ENCODE data around the gene FAM9A. TPM values are rescaled to one million over a fixed set of nuclear protein-coding genes. Genes with fewer than 3 reads are reported as not detected.
"Not testable (repeated sequence)": the region's sequence is repeated elsewhere in the genome, so short reads cannot be mapped to it uniquely, and the experiment has no call there.

The FAM9A gene
- total RNA-seq, 1 experiment from 2014 or later = not detected

DNA sequence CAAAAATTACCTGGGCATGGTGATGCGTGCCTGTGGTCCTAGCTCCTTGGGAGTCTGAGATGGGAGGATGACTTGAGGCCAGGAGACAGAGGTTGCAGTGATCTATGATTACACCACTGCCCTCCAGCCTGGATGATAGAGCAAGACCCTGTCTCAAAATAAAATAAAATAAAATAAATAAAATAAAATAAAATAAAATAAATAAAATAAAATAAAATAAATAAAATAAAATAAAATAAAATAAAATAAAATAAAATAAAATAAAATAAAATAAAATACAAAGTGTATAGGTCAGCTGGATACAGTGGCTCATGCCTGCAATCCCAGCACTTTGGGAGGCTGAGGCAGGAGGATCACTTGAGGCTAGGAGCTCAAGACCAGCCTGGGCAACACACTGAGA, 14.1 kb downstream of the FAM9A start:
- not testable (repeated sequence) for H2BK5ac ChIP-seq (ENCODE audit: insufficient read length, low read length); H3K9me3 ChIP-seq (ENCODE audit: control insufficient read depth, low read depth, low read length); H2AK5ac ChIP-seq (ENCODE audit: insufficient read length, low read length); H3K23ac ChIP-seq (ENCODE audit: insufficient read length, low read depth, low read length); H3K23me2 ChIP-seq (ENCODE audit: insufficient read length, low read depth, low read length, poor library complexity, severe bottlenecking); H2BK12ac ChIP-seq (ENCODE audit: insufficient read length, low read depth, low read length); H2BK120ac ChIP-seq (ENCODE audit: low read depth, low read length, poor library complexity, severe bottlenecking); H3K4me3 Mint-ChIP-seq; H3K27ac Mint-ChIP-seq; H3K4me1 ChIP-seq (ENCODE audit: insufficient read depth, low read length); H4K8ac ChIP-seq (replicated peaks; ENCODE audit: insufficient read length, low read depth, low read length); H3K9ac ChIP-seq (ENCODE audit: extremely low read depth, insufficient read length, low read length); H3K4ac ChIP-seq (ENCODE audit: low read depth, low read length); H3K79me1 ChIP-seq (ENCODE audit: insufficient read depth, low read depth, low read length, poor library complexity, severe bottlenecking); H2BK20ac ChIP-seq (ENCODE audit: low read depth, low read length, poor library complexity, severe bottlenecking); H4K5ac ChIP-seq (ENCODE audit: insufficient read length, low read depth, low read length); H3K27ac ChIP-seq (ENCODE audit: insufficient read length, low read depth, low read length); H3K27me3 ChIP-seq (ENCODE audit: insufficient read depth, low read length); H3K56ac ChIP-seq (ENCODE audit: insufficient read length, low read depth, low read length); H3K36me3 Mint-ChIP-seq (ENCODE audit: insufficient read depth in 1 of 3, low read depth in 3 of 3); H3K4me1 Mint-ChIP-seq; H4K91ac ChIP-seq (ENCODE audit: insufficient read length, low read depth, low read length); H3K79me2 ChIP-seq (ENCODE audit: insufficient read depth, low read length); H3K14ac ChIP-seq (ENCODE audit: insufficient read depth, low read length); H3T11ph ChIP-seq (ENCODE audit: low read length); H4K20me1 ChIP-seq (ENCODE audit: control insufficient read depth, insufficient read depth, insufficient read length); DNase-seq; H3K4me2 ChIP-seq (ENCODE audit: insufficient read depth, insufficient read length, low read length); H2AFZ ChIP-seq (ENCODE audit: low read length); H2BK15ac ChIP-seq (ENCODE audit: low read depth, low read length); H3K27me3 Mint-ChIP-seq (ENCODE audit: low read depth); H3K18ac ChIP-seq (ENCODE audit: insufficient read length, low read depth, low read length)
- peaks cover 0 to 20% of the 10 kb centered on the region in 2 experiments; a peak in 2 of 5 replicates for H3K9me3 Mint-ChIP-seq
- no CpG with 5 or more reads among the region's 1 CpG for WGBS (ENCODE audit: extremely low coverage, insufficient read length, low lambda C conversion rate)
